HepG2 (cell line): ENCODE data around the gene FAM180A. TPM values are rescaled to one million over a fixed set of nuclear protein-coding genes. Genes with fewer than 3 reads are reported as not detected.
A peak's percentile ranks its signal among the peaks of the same experiment; 100 is the strongest.

Experiments
- ATAC-seq: fragments of 200-7000 bp; cut with Tn5 transposase; 3 replicates; pipeline ENCODE4 v1.9.1; 2020; ENCODE audit warnings: mild to moderate bottlenecking, moderate library complexity
- BruUV-seq: library from RNA; stranded (reverse); fragments of 400-500 nt; replicated peaks from 2 replicates; lab custom pipeline; 2021; lab: Mats Ljungman, UMichigan
- CTCF ChIA-PET: fragments of 300-600 bp; formaldehyde crosslinking; extraction: SDS; loops from one replicate; lab custom pipeline; 2021; ENCODE audit warnings: low total read pairs, inconsistent platforms, low intra/inter-chr PET ratio; lab: Yijun Ruan, JAX
- POLR2A ChIA-PET: fragments of 350-600 bp; sonication (Branson Sonifier 250); formaldehyde crosslinking; loops from one replicate; lab custom pipeline; 2020; ENCODE audit warnings: antibody characterized with exemption, inconsistent platforms; lab: Yijun Ruan, JAX
- DNase-seq: peaks from one replicate; pipeline ENCODE4 v3.0.0-alpha.2; 2015; ENCODE audit warnings: low spot score
- FAIRE-seq: peaks from 3 replicates; lab custom pipeline; 2011; peaks lifted over from hg19 to GRCh38; lab: Jason Lieb, UNC
- H2AFZ ChIP-seq: one replicate; pipeline ENCODE4 v1.6.1; 2011; ENCODE audit warnings: low read length, inconsistent platforms
- H3K27ac ChIP-seq: fragments of 300-600 bp; 3 replicates; pipeline ENCODE4 v1.8.0; 2011; ENCODE audit warnings: mixed run types, mild to moderate bottlenecking, mixed read lengths, low read length, inconsistent platforms; ENCODE audit not compliant: insufficient read depth; ENCODE audit errors: extremely low read length
- H3K27me3 ChIP-seq, 2 experiments: fragments of 200-600 bp in 1 of 2; 2 replicates in 1 of 2; 3 replicates in 1 of 2; pipeline versions ENCODE4 v1.6.0 to v1.8.0; 2011; ENCODE audit warnings: low read length in 2 of 2, mild to moderate bottlenecking in 2 of 2, moderate library complexity in 2 of 2, inconsistent platforms in 1 of 2; ENCODE audit not compliant: insufficient read depth in 2 of 2, control insufficient read depth in 1 of 2
- H3K36me3 ChIP-seq, 2 experiments: fragments of 200-600 bp in 1 of 2; replicated peaks in 1 of 2; 2 replicates in 1 of 2; 3 replicates in 1 of 2; pipeline versions ENCODE4 v1.5.1 to v1.8.0; 2011; ENCODE audit warnings: low read length in 2 of 2, inconsistent platforms in 1 of 2; ENCODE audit not compliant: insufficient read depth in 2 of 2, control insufficient read depth in 1 of 2
- H3K4me1 ChIP-seq: 2 replicates; pipeline ENCODE4 v1.5.1; 2012; ENCODE audit warnings: low read length, inconsistent platforms; ENCODE audit not compliant: insufficient read depth
- H3K4me2 ChIP-seq: 2 replicates; pipeline ENCODE4 v1.6.0; 2011; ENCODE audit warnings: low read depth, low read length, inconsistent platforms
- H3K4me3 ChIP-seq, 3 experiments: fragments of 200-600 bp in 1 of 3; sonication (generic), shearing (Covaris generic) in 1 of 3; replicated peaks in 1 of 3; 2 replicates each; pipeline ENCODE4 v1.5.1; 2011 to 2016; ENCODE audit warnings: low read length in 3 of 3, inconsistent platforms in 2 of 3, low read depth in 2 of 3, mild to moderate bottlenecking in 2 of 3, control low read depth in 1 of 3, mixed read lengths in 1 of 3; ENCODE audit not compliant: insufficient read depth in 1 of 3
- H3K79me2 ChIP-seq: one replicate; pipeline ENCODE4 v1.6.1; 2011; ENCODE audit warnings: low read length, inconsistent platforms; ENCODE audit not compliant: insufficient read depth
- H3K9ac ChIP-seq: 2 replicates; pipeline ENCODE4 v1.6.0; 2011; ENCODE audit warnings: mild to moderate bottlenecking, low read depth, low read length, inconsistent platforms; ENCODE audit not compliant: insufficient read depth
- H3K9me3 ChIP-seq: 2 replicates; pipeline ENCODE4 v1.5.1; 2012; ENCODE audit warnings: mild to moderate bottlenecking, low read length
- H4K20me1 ChIP-seq: 2 replicates; pipeline ENCODE4 v1.6.0; 2011; ENCODE audit warnings: inconsistent platforms, mild to moderate bottlenecking, low read length, moderate library complexity; ENCODE audit not compliant: insufficient read depth
- EHMT2 ChIP-seq: fragments of 200-600 bp; sonication (generic); IDR thresholded peaks from 2 replicates; pipeline ENCODE4 v1.7.0; 2017; ENCODE audit warnings: antibody characterized with exemption, low read depth, low read length, borderline replicate concordance
- GPN1 ChIP-seq: sonication (generic); formaldehyde crosslinking; IDR thresholded peaks from 2 replicates; pipeline ENCODE4 v1.5.1; 2020; ENCODE audit warnings: missing genetic modification reagents, borderline replicate concordance
- NAIF1 ChIP-seq: sonication (generic); formaldehyde crosslinking; IDR thresholded peaks from 2 replicates; pipeline ENCODE4 v1.5.0; 2020; ENCODE audit warnings: mild to moderate bottlenecking, missing genetic modification reagents, borderline replicate concordance
- RBAK ChIP-seq: sonication (generic); formaldehyde crosslinking; IDR thresholded peaks from 2 replicates; pipeline ENCODE4 v1.5.1; 2020; ENCODE audit warnings: mild to moderate bottlenecking, missing genetic modification reagents
- SP2 ChIP-seq: sonication (generic); formaldehyde crosslinking; IDR thresholded peaks from 2 replicates; pipeline ENCODE4 v1.5.1; 2020; ENCODE audit warnings: mild to moderate bottlenecking, missing genetic modification reagents
- TARDBP ChIP-seq: sonication (generic); formaldehyde crosslinking; IDR thresholded peaks from 2 replicates; pipeline ENCODE4 v1.8.0; 2022; ENCODE audit warnings: mild to moderate bottlenecking, missing genetic modification reagents
- ZNF329 ChIP-seq: sonication (generic); formaldehyde crosslinking; IDR thresholded peaks from 2 replicates; pipeline ENCODE4 v1.9.0; 2021; ENCODE audit warnings: low read depth, mild to moderate bottlenecking, missing genetic modification reagents
- ZNF567 ChIP-seq: sonication (generic); formaldehyde crosslinking; IDR thresholded peaks from 2 replicates; pipeline ENCODE4 v1.8.1; 2023; ENCODE audit warnings: mild to moderate bottlenecking, missing genetic modification reagents, borderline replicate concordance
- WGBS: methylation state at CpG from one replicate; pipeline ENCODE4 v1.1.6; 2017; ENCODE audit warnings: low lambda C conversion rate; 5-methylcytosine and 5-hydroxymethylcytosine counted together
- in situ Hi-C: cut with HindIII; loops from 2 replicates; pipeline ENCODE4 v1.10.0; 2017; ENCODE audit warnings: low pct_unique_long_range_greater_than_20kb; ENCODE audit not compliant: extremely low pct_ligation_motif_present
- intact Hi-C: fragments of 100-400 bp; cut with micrococcal nuclease; formaldehyde crosslinking; loops from one replicate; pipeline ENCODE4 v1.10.0; 2022; ENCODE audit not compliant: unreplicated experiment
- polyA plus RNA-seq, 8 experiments: library from polyadenylated mRNA; depleted of rRNA in 3 of 8; stranded (reverse) in 7 of 8; unstranded in 1 of 8; fragments of >200 nt; fragmentation: Illumina TruSeq in 4 of 8; extraction: Trizol in 4 of 8; gene quantifications; 2 replicates each; pipeline versions ENCODE4 v1.2.1 to v1.2.3, GENCODE V29; 2011 to 2016; ENCODE audit warnings: low read depth in 4 of 8, missing spikeins in 1 of 8, mixed read lengths in 1 of 8; ENCODE audit not compliant: insufficient read depth in 1 of 8
- total RNA-seq, 5 experiments: library from RNA; depleted of rRNA; stranded (reverse); fragments of >200 nt; fragmentation: Illumina TruSeq; extraction: Trizol; gene quantifications; 2 replicates each; pipeline ENCODE4 v1.2.3, GENCODE V29; 2016; ENCODE audit warnings: low read depth in 1 of 5
- TF ChIP-seq, protein P1 (sequence below): sonication (generic); formaldehyde crosslinking; IDR thresholded peaks from 2 replicates; pipeline ENCODE4 v1.5.0; 2020; ENCODE audit warnings: missing genetic modification reagents, mild to moderate bottlenecking, borderline replicate concordance
- TF ChIP-seq, protein P2 (sequence below): sonication (generic); formaldehyde crosslinking; IDR thresholded peaks from 2 replicates; pipeline ENCODE4 v1.4.0; 2020; ENCODE audit warnings: missing genetic modification reagents
- TF ChIP-seq, protein P3 (sequence below): sonication (generic); formaldehyde crosslinking; IDR thresholded peaks from 2 replicates; pipeline ENCODE4 v1.8.0; 2022; ENCODE audit warnings: mild to moderate bottlenecking, missing genetic modification reagents, moderate library complexity

FAM180A gene
- total and polyA plus RNA-seq, 2 of the 13 experiments (the other 11 are each of a cell fraction or from before 2014, with no cell fraction given): not detected

DNA sequence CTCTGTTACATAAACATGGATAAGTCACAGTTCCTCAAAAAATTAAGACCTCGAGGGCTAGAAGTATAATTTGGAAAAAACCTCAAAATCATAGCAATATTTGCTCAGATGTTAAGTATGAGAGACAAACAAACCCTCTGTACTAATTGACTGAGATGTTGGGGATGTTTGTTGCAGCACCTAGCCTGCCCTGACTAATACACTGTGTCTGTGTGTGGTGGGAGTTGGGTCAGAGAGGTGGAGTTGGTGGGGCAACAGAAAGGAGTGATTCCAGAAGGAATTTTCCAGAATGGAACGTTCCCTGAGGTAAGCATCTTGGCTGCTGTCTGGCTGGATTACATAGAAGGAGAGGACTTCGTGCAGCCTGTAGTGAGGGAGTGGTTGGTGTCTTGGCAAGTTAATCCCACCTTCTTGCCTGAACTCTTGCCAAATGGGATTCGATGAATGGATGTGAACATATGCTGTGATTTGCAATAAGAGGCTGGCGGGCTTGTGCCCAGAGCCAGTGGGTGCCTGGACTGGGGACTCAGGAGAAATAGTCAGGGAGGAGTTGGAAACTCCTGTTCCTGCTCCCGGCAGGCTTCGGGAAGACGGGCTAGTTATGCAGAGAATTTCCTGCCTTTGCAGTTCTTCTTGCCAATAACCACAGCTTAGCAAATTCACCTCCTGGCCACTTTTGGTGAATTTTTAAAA, 9.3 kb upstream of the FAM180A start:
- Histone ChIP-seq H3K27me3 (peaks cover 2 to 47% of the 10 kb centered on the region in 2 experiments; a peak in 3 of 5 replicates), H3K4me1 (peaks cover 5% of the 10 kb centered on the region; the same call in 1 of the 2 replicates), H3K79me2 (no peaks in the 10 kb centered on the region), H3K4me3 (no peak overlapping the region), H3K4me2 (no peak overlapping the region), H3K36me3 (no peaks in the 10 kb centered on the region), H4K20me1 (no peaks in the 10 kb centered on the region), H3K9me3 (no peaks in the 10 kb centered on the region), H3K27ac (no peak overlapping the region), H2AFZ (no peak overlapping the region), H3K9ac (no peak overlapping the region)
- TF ChIP-seq NAIF1 (CRISPR knock-in tag) (no peak), RBAK (peak; percentile 80; the same call in 1 of the 2 replicates)
- ChIA-PET CTCF (no interaction called here), POLR2A (no interaction called here)
- DNase-seq (no peak), FAIRE-seq (no peak), ATAC-seq (no peak)
- BruUV-seq: no TSS peak
- in situ Hi-C loops (no loop called here), intact Hi-C loops (no loop called here)
- 0% methylated on average over 6 of the region's 8 CpGs for WGBS

DNA sequence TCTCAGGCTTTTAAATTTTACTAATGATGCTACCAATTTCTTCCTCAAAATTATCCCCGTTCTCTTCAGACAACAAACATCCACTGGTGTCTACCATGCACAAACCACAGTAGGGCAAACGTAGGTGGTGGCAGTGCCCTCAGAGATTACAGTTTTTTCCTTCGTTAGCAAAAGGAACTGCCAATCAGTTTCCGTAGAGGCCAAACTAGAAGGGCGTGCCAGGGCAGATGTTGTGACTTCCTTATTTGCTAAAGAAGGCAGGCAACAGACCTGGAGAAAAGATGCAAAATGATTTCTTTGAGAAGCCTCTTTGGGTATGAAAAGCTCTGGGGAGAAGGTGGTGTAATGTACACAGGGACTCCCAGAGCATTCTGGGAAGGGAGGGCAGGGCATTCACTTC, 7.6 kb upstream of the FAM180A start:
- Histone ChIP-seq H3K4me2 (no peak overlapping the region), H3K27me3 (peaks cover 2 to 47% of the 10 kb centered on the region in 2 experiments; a peak in 3 of 5 replicates), H2AFZ (no peak overlapping the region), H3K79me2 (no peaks in the 10 kb centered on the region), H3K27ac (no peak overlapping the region), H4K20me1 (no peaks in the 10 kb centered on the region), H3K9me3 (no peaks in the 10 kb centered on the region), H3K36me3 (no peaks in the 10 kb centered on the region), H3K4me3 (no peak overlapping the region), H3K4me1 (no peaks in the 10 kb centered on the region), H3K9ac (no peak overlapping the region)
- 3% methylated on average over 5 of the region's 5 CpGs for WGBS
- CTCF ChIA-PET: no interaction called here
- POLR2A ChIA-PET: no interaction called here
- DNase-seq (no peak), FAIRE-seq (no peak), ATAC-seq (no peak)
- intact Hi-C loops (no loop called here), in situ Hi-C loops (no loop called here)
- no TSS peak for BruUV-seq
- TF ChIP-seq ZNF567 (CRISPR knock-in tag) (no peak), EHMT2 (no peak), ZNF329 (CRISPR knock-in tag) (no peak), SP2 (CRISPR knock-in tag) (no peak), GPN1 (no peak), TARDBP (CRISPR knock-in tag) (no peak)
- TF ChIP-seq, protein P1, sequence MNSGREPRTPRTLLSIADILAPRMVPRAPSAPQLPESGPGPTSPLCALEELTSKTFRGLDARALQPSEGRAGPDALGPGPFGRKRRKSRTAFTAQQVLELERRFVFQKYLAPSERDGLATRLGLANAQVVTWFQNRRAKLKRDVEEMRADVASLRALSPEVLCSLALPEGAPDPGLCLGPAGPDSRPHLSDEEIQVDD (CRISPR knock-in tag): no peak
- TF ChIP-seq, protein P2, sequence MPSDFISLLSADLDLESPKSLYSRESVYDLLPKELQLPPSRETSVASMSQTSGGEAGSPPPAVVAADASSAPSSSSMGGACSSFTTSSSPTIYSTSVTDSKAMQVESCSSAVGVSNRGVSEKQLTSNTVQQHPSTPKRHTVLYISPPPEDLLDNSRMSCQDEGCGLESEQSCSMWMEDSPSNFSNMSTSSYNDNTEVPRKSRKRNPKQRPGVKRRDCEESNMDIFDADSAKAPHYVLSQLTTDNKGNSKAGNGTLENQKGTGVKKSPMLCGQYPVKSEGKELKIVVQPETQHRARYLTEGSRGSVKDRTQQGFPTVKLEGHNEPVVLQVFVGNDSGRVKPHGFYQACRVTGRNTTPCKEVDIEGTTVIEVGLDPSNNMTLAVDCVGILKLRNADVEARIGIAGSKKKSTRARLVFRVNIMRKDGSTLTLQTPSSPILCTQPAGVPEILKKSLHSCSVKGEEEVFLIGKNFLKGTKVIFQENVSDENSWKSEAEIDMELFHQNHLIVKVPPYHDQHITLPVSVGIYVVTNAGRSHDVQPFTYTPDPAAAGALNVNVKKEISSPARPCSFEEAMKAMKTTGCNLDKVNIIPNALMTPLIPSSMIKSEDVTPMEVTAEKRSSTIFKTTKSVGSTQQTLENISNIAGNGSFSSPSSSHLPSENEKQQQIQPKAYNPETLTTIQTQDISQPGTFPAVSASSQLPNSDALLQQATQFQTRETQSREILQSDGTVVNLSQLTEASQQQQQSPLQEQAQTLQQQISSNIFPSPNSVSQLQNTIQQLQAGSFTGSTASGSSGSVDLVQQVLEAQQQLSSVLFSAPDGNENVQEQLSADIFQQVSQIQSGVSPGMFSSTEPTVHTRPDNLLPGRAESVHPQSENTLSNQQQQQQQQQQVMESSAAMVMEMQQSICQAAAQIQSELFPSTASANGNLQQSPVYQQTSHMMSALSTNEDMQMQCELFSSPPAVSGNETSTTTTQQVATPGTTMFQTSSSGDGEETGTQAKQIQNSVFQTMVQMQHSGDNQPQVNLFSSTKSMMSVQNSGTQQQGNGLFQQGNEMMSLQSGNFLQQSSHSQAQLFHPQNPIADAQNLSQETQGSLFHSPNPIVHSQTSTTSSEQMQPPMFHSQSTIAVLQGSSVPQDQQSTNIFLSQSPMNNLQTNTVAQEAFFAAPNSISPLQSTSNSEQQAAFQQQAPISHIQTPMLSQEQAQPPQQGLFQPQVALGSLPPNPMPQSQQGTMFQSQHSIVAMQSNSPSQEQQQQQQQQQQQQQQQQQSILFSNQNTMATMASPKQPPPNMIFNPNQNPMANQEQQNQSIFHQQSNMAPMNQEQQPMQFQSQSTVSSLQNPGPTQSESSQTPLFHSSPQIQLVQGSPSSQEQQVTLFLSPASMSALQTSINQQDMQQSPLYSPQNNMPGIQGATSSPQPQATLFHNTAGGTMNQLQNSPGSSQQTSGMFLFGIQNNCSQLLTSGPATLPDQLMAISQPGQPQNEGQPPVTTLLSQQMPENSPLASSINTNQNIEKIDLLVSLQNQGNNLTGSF (CRISPR knock-in tag): no peak
- TF ChIP-seq, protein P3, sequence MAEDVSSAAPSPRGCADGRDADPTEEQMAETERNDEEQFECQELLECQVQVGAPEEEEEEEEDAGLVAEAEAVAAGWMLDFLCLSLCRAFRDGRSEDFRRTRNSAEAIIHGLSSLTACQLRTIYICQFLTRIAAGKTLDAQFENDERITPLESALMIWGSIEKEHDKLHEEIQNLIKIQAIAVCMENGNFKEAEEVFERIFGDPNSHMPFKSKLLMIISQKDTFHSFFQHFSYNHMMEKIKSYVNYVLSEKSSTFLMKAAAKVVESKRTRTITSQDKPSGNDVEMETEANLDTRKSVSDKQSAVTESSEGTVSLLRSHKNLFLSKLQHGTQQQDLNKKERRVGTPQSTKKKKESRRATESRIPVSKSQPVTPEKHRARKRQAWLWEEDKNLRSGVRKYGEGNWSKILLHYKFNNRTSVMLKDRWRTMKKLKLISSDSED (CRISPR knock-in tag): no peak
